ENCODE results near the gene FNDC1. TPM values are rescaled to one million over a fixed set of nuclear protein-coding genes. Genes with fewer than 3 reads are reported as not detected.

FNDC1 gene
- total RNA-seq, 6 experiments from 2014 or later = 0.02 to 2.7 (median 0.85) TPM

- peak in 3 of 4 donors; percentile 16 to 23 (median 17) for ATAC-seq
- H3K27me3 ChIP-seq = peaks cover 6% of the 10 kb centered on the region in 2 donors
- peak overlapping the region in 1 of 3 donors; percentile 13 for H3K4me3 ChIP-seq
- no peaks in the 10 kb centered on the region for H3K9me3 ChIP-seq
- no peak overlapping the region for H3K27ac ChIP-seq
- no peaks in the 10 kb centered on the region for H3K36me3 ChIP-seq
- TF ChIP-seq CTCF (IDR thresholded peaks at IDR 0.05) (no peak), POLR2A (IDR thresholded peaks at IDR 0.05) (no peak)
- peak in 1 of 3 donors; percentile 31 for DNase-seq
- intact Hi-C loops (cut with DNase I) = loop anchor here (5.0 to 10.0 kb wide), 2 partner anchors 295 to 488 kb away; no protein-coding TSS in a partner anchor
- 0% methylated on average over 13 of the region's 87 CpGs for WGBS (ENCODE audit: insufficient coverage, low coverage, low lambda C conversion rate, missing lambda C conversion rate)
- H3K4me1 ChIP-seq = peaks cover 0 to 10% (median 0%) of the 10 kb centered on the region in 4 donors
These were observed 545 bp downstream of the FNDC1 start for GRCh38 chr6:159169557-159170332.

- Histone ChIP-seq H3K27me3 (peaks cover 6% of the 10 kb centered on the region in 2 donors), H3K27ac (no peak overlapping the region), H3K4me1 (peaks cover 0 to 10% (median 0%) of the 10 kb centered on the region in 4 donors), H3K36me3 (no peaks in the 10 kb centered on the region), H3K4me3 (no peak overlapping the region), H3K9me3 (no peaks in the 10 kb centered on the region)
- no peak for ATAC-seq
- DNase-seq = no peak
- WGBS (ENCODE audit: insufficient coverage, low coverage, low lambda C conversion rate, missing lambda C conversion rate) = 14% methylated on average over 7 of the region's 7 CpGs
- TF ChIP-seq CTCF (IDR thresholded peaks at IDR 0.05) = no peak
- no peak for TF ChIP-seq POLR2A (IDR thresholded peaks at IDR 0.05)
- intact Hi-C loops (cut with DNase I) = loop anchor here (5.0 to 10.0 kb wide), 2 partner anchors 294 to 487 kb away; no protein-coding TSS in a partner anchor
These were observed 1.1 kb downstream of the FNDC1 start for GRCh38 chr6:159170333-159170672.

- no peak for TF ChIP-seq POLR2A (IDR thresholded peaks at IDR 0.05)
- TF ChIP-seq CTCF (IDR thresholded peaks at IDR 0.05) = no peak
- intact Hi-C loops (cut with DNase I) = loop anchor here (5.0 to 10.0 kb wide), 2 partner anchors 294 to 486 kb away; no protein-coding TSS in a partner anchor
- Histone ChIP-seq H3K4me1 (peaks cover 0 to 10% (median 0%) of the 10 kb centered on the region in 4 donors), H3K4me3 (no peak overlapping the region), H3K27ac (no peak overlapping the region), H3K9me3 (no peaks in the 10 kb centered on the region), H3K27me3 (peaks cover 6% of the 10 kb centered on the region in 2 donors), H3K36me3 (no peaks in the 10 kb centered on the region)
- DNase-seq (no peak), ATAC-seq (no peak)
- 48% methylated on average over 13 of the region's 13 CpGs for WGBS (ENCODE audit: insufficient coverage, low coverage, low lambda C conversion rate, missing lambda C conversion rate)
These were observed 2.0 kb downstream of the FNDC1 start for GRCh38 chr6:159170999-159171712.

- H3K4me1 ChIP-seq = peaks cover 0 to 10% (median 0%) of the 10 kb centered on the region in 4 donors
- DNase-seq (no peak), ATAC-seq (no peak)
- no peak overlapping the region for H3K27ac ChIP-seq
- no peaks in the 10 kb centered on the region for H3K9me3 ChIP-seq
- intact Hi-C loops (cut with DNase I) = loop anchor here (5.0 to 10.0 kb wide), 2 partner anchors 293 to 485 kb away; no protein-coding TSS in a partner anchor
- H3K36me3 ChIP-seq = no peaks in the 10 kb centered on the region
- no peak overlapping the region for H3K4me3 ChIP-seq
- WGBS (ENCODE audit: insufficient coverage, low coverage, low lambda C conversion rate, missing lambda C conversion rate) = 55% methylated on average over 1 of the region's 1 CpG
- peaks cover 6% of the 10 kb centered on the region in 2 donors for H3K27me3 ChIP-seq
- TF ChIP-seq CTCF (IDR thresholded peaks at IDR 0.05) (no peak), POLR2A (IDR thresholded peaks at IDR 0.05) (no peak)
These were observed 2.9 kb downstream of the FNDC1 start for GRCh38 chr6:159172091-159172491.
